C4-2B (cell line): Measurements from ENCODE around the gene FNDC3B.

ENCODE experiments used
- ZFX ChIP-seq: fragments of 450-650 bp; IDR thresholded peaks from 2 replicates; pipeline ENCODE4 v1.6.1; 2017
- TF ChIP-seq, protein P1 (sequence below): fragments of 450-650 bp; conservative IDR thresholded peaks from 2 replicates; pipeline ENCODE4 v1.5.1; 2017; ENCODE audit warnings: mild to moderate bottlenecking

DNA sequence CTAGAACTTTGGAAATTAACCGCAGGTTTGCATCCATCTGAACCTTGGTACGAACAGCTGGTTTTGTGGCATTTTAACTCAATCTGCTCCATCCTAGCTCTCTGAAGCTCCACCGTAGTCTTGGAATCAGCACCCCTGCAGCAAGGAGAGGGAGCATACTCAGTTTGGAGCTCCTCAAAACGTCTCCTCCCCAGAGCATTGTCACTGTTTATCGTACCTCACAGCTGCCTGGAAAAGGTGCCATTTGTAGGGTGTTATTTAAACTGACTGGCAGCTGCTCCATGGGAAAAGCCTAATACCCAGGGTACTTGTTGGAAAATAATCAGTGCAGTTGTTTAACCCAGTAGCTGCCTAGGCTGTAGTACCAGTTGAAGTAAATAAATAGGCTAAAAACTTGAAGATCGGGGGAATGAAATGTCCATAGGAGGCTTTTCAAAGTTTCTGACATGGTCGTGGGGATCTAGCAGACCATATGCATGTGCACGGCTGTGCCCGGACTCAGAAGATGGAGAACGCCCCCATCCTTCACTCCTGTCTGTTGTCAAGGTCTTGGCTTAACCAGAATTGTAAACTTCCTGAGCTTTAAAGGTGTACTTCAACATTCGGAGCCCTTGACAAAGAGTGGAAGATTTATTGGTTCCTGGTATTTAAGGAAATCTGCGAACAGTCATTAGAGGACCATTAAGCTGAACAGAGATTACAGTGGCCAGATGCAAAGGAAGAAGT is 365.0 kb downstream of the FNDC3B start:
- TF ChIP-seq, protein P1, sequence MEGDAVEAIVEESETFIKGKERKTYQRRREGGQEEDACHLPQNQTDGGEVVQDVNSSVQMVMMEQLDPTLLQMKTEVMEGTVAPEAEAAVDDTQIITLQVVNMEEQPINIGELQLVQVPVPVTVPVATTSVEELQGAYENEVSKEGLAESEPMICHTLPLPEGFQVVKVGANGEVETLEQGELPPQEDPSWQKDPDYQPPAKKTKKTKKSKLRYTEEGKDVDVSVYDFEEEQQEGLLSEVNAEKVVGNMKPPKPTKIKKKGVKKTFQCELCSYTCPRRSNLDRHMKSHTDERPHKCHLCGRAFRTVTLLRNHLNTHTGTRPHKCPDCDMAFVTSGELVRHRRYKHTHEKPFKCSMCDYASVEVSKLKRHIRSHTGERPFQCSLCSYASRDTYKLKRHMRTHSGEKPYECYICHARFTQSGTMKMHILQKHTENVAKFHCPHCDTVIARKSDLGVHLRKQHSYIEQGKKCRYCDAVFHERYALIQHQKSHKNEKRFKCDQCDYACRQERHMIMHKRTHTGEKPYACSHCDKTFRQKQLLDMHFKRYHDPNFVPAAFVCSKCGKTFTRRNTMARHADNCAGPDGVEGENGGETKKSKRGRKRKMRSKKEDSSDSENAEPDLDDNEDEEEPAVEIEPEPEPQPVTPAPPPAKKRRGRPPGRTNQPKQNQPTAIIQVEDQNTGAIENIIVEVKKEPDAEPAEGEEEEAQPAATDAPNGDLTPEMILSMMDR, result no peak
- TF ChIP-seq ZFX, result no peak
